GM19468 (cell line): ENCODE data around the gene ATCAY.
"Not testable (repeated sequence)": the region's sequence is repeated elsewhere in the genome, so short reads cannot be mapped to it uniquely, and the experiment has no call there.

Source experiments
- ATAC-seq: cut with Tn5 transposase; IDR thresholded peaks from one replicate; pipeline ENCODE4 v1.9.1; 2021; ENCODE audit warnings: mild to moderate bottlenecking, moderate library complexity, moderate number of reproducible peaks; ENCODE audit not compliant: unreplicated experiment; ENCODE audit errors: extremely low read depth

ATCAY gene

DNA sequence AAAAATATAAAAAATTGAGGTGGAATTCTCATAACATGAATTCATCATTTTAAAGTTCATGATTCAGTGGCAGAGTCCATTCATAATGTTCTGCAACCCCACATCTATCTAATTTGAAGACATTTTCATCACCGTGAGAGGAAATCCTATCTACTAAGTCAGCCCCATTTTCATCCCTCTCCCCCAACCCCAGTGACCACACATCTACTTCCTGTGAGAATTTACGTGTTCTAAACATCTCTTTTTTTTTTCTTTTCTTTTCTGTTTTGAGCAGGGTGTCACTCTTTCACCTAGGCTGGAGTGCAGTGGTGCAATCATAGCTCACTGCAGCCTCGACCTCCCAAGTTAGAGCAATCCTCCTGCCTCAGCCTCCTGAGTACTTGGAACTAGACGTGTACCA lies 17.5 kb downstream of the ATCAY start:
- ATAC-seq = no peak

DNA sequence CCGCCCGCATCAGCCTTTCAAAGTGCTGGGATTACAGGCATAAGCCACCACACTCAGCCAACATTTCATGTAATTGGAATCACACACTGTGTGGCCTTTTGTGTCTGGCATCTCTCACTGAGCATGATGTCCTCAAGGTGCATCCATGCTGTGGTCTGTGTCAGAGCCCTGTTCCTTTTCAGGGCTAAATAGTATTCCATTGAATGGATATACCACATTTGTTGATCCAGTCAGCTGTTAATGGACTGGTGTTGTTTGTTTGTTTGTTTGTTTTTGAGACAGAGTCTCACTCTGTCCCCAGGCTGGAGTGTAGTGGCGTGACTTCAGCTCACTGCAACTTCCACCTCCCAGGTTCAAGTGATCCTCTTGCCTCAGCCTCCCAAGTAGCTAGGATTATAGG lies 17.9 kb downstream of the ATCAY start:
- no peak for ATAC-seq

DNA sequence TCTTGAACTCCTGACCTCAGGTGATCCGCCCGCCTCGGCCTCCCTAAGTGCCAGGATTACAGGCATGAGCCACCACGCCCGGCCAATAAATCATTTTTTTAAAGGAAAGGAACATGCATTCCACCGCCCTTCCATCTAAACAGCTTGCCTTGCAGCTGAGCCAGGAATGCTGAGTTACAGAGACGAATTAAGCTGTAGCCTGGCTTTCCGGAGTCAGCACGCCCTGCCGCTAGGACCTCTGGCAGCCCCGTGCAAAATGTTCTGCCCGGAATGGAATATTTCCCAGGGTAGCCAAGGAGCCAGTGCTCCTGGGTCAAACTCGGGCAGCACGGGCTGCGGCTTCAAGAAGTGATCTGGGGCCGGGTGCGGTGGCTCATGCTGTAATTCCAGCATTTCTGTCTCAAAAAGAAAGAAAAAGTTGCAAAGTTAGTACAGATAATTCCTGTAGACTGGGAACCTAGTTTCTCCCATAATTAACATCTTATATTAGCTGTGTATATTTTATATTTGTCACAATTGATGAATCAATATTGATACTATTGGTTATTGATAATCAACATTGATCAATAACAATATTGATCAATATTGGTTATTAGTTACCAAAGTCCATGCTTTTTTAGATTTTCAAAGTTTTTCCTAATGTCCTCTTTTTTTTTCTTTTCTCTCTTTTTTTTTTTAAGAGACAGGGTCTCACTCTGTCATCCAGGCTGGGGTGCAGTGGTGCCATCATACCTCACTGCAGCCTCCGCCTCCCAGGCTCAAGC lies 19.2 kb downstream of the ATCAY start:
- no peak for ATAC-seq

DNA sequence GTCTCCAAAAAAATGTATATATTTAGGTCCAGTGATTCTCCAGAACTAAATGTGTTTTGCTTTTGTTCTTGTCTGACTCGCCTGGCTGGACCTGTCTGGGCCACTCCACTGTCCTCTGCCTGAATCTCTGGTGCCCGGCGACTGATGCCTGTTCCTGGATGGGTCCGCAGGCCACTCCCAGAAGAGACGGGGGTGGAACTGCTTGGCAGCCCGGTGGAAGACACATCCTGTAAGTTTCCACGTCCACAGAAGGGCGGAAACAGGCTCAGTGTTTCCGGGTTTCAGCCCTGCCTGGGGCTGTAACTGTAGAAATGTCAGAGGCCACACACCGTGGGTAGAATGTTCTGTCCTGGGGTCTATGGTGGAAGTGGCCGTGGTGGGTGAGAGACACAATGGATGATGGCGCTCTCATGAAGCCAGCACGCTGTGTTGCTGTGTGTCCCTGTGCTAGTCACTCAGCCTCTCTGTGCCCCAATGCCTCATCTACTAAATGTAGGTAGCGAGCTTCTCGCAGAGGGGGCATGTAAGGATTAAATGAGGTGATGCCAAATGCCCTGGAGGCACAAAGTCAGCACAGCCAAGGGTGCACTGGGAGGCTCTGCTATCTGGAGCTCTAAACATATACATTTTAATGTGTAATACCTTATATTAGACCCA lies 22.0 kb downstream of the ATCAY start:
- ATAC-seq = no peak

DNA sequence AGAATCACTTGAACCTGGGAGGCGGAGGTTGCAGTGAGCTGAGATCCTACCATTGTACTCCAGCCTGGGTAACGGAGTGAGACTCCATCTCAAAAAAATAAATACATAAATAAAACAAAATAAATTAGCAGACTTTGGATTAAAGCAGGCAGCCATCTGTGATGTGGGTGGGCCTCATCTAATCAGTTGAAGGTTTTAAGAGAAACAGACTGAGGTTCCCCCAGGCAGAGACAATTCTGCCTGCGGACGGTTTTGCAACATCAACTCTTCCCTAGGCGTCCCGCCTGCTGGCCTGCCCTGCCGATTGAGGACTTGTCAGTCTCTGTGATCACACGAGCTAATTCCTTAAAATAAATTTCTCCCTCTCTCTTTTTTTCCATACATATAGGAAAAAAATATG lies 23.7 kb downstream of the ATCAY start:
- no peak for ATAC-seq

DNA sequence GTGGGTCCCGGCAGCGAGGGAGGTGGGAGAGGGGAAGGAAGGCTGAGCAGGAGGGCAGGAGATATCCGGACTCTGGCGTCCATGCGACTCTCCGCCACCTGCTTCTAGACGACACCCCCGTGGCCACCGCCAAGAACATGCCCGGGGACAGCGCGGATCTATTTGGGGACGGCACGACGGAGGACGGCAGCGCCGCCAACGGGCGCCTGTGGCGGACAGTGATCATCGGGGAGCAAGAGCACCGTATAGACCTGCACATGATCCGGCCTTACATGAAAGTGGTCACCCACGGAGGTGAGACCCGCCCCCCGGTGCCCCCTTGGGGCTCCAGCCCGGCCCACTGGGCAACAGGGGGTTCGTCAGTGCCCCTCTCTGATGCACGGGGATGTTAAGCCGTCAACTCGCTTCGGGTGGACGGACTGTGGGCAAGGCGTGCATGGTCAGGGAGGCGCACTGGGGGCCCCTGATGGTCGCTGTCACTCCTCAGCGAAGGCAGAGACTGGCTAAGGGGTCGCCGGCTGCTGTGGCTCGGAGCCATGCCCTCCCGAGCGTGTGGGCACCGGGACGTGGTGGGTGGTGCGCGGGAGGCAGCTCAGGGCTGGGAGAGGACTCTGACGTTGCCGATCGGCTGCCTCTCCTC lies 27.3 kb downstream of the ATCAY start:
- ATAC-seq = no peak

DNA sequence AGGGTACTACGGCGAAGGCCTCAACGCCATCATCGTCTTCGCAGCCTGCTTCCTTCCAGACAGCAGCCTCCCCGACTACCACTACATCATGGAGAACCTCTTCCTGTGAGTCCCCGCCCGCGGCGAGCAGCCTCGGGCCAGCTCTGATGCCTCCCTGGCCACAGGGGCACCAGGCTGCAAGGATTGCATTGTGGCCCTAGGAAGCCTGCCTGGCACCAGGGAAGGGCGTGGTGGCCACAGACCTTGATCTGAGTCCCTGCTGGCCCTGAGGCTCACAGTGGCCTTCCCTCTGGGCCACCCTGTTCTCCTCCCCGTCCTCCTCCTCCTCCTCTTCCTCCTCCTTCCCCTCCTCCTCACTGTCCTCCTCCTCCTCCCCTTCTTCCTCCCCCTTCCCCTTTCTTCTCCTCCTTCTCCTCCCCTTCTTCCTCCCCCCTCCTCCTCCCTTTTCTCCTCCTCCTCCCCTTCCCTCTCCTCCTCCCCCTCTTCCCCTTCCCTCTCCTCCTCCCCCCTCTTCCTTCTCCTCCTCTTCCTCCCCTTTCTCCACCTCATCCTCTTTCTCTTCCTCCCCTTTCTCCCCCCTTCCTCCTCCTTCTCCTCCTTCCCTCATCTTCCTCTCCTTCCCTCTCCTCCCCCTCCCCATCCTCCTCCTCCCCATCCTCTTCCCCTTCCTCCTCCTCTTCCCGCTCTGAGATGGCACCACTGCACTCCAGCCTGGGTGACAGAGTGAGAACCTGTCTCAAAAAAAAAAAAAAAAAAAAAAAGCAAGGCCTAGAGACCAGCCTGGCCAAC lies 28.0 kb downstream of the ATCAY start:
- ATAC-seq = no peak

DNA sequence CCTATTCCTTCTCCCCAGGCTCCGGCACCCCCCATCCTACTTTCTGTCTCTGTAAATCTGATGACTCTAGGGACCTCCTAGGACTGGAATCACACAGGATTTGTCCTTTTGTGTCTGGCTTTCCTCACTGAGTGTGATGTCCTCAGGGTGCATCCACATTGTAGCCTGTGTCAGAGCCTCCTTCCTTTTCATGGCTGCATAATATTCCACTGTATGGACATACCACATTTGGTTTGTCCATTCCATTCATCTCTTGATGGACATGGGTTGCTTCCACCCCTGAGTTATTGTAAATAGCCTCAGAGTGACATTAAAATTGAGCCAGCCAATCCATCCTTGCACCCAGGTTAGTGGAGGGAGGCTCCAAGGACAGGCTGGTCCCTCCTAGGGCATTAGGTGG lies 29.6 kb downstream of the ATCAY start:
- ATAC-seq = no peak

DNA sequence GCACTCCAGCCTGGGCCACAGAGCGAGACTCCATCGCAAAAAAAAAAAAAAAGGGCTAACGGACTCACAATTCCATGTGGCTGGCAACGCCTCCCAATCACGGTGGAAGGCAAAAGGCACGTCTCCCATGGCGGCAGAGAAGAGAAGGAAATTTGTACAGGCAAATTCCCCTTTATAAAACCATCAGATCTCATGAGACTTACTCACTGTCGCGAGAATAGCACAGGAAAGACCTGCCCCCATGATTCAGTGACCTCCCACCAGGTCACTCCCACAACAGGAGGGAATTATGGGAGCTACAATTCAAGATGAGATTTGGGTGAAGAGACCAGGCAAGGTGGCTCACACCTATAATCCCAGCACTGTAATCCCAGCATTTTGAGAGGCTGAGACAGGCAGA lies 33.7 kb downstream of the ATCAY start:
- no peak for ATAC-seq

DNA sequence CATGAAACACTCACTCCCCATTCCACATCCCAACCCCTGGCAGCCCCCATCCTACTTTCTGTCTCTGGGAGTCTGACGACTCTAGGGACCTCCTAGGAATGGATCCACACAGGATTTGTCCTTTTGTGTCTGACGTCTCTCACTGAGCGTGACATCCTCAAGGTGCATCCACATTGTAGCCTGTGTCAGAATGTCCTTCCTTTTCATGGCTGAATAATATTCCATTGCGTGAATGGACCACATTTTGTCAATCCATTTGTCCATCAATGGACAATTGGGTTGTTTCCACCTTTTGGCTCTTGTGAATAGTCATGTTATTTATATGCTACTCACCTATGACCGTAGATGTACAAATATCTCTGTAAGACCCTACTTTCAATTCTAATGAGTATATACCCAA lies 35.5 kb downstream of the ATCAY start:
- no peak for ATAC-seq

DNA sequence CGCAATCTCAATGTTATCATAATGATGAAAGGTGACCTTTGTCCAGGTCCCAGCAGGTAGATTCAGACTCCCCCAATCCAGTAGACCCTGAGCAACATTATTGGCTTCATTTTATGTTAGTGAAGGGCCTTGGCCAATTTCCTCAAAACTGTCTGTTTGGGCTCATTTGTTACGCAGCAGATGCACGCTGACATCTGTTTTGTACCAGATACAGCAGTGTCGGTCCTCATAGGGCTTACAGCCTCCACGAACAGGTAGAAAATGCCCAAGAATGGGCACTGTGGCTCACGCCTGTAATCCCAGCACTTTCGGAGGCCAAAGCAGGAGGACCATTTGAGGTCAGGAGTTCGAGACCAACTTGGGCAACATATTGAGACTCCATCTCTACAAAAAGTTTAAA lies 39.3 kb downstream of the ATCAY start:
- ATAC-seq = no peak

DNA sequence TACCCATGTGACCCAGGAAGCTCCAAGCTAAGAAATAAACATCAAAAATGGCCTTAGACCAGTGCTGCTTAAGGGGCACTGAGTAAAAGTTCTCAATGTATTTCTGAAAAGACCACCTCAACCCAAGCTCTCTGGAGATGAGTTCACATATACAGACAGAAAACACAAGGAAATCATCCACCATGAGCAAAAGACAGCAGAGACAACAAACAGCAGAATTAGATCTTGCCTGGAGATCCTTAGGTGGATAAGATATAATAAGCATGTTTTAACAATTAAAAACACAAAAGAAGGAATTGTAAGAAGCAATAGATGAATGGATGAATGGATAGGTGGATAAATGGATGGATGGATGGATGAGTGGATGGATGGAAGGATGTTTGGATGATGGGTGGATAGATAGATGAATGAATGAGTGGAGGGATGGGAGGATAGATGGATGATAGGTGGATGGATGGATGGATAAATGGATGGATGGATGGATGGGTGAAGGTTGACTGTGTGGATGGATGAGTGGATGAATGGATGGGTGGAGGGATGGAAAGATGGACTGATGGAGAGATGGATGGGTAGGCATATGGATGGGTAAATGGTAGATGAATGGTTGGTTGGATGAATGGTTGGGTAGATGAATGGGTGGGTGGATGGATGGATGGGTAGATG lies 42.7 kb downstream of the ATCAY start:
- no peak for ATAC-seq

DNA sequence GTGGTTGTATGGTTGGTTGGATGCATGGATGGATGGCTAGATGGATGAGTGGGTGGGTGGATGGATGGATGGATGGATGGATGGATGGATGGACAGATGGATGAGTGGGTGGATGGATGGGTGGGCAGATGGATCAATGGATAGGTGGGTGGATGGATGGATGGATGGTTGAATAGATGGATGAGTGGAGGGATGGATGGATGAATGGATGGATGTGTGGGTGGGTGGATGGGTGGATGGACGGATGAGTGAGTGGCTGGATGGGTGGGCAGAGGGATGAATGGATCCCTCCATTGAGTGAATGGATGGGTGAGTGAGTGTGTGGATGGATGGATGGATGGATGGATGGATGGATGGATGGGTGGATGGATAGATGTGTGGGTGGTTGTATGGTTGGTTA lies 43.4 kb downstream of the ATCAY start:
- ATAC-seq = no peak

DNA sequence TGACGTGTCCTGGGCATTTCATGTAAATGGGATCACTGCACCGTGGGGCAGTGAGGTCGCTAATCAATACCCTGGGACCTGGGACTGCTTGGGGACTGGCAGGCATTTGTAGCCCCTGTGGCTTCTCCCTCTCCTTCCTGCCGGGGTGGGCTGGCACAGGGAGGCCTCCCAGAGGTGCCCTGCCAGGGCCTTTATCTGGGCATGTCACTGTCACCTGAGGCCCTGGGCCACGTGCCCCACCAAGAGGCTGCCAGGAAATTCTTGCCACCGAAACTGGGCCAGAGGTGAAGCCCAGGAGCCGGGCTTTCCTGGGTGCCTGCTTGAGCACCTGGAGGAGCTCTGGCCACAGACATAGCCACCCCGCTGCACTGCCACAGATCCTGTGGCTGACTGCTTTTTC lies 50.6 kb downstream of the ATCAY start:
- no peak for ATAC-seq

DNA sequence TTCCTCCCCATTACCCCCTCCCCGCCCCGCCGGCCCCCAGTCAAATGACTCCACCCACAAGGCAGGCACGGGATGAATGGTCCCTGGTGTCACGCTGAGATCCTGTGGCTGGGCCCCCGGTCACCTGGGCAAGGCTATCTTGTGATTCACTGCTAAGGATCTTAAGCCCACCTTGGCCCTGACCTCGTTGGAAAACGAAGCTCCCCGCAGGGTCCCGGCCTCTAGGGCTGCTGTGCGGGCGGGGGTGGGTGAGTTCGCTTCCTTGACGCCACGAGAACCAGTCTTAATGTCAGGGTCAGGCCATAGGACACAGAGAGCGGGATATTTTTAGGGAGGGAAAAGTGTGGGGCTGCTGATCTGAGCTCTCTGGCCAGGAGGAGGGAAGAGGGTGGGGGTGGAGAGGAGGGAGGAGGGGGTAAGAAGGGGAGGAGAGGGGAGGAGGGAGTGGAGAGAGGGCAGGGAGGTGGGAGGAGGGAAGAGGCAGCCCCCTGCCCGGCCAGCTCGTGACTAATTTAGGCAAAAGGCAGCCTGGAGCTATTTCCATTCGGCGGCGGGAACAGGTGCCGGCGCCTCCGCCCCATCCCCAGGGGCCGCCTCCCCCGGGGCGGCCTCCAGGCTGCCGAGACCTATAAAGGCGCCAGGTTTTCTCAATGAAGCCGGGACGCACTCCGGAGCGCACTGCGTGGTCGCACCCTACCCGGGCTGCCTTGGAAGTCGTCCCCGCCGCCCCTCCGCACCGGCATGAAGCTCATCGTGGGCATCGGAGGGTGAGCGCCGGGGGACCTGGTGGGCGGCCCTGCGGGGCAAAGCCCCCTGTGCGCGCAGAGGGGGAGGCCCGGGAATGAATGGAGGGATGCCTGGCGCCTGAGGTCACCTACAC lies 52.7 kb downstream of the ATCAY start, which contains the start of gene NMRK2:
Gene NMRK2, plus strand, starts transcription at position 139 of the 880 bp plus-strand sequence. Its CDS starts 603 bp downstream, at position 742.
- ATAC-seq = no peak

DNA sequence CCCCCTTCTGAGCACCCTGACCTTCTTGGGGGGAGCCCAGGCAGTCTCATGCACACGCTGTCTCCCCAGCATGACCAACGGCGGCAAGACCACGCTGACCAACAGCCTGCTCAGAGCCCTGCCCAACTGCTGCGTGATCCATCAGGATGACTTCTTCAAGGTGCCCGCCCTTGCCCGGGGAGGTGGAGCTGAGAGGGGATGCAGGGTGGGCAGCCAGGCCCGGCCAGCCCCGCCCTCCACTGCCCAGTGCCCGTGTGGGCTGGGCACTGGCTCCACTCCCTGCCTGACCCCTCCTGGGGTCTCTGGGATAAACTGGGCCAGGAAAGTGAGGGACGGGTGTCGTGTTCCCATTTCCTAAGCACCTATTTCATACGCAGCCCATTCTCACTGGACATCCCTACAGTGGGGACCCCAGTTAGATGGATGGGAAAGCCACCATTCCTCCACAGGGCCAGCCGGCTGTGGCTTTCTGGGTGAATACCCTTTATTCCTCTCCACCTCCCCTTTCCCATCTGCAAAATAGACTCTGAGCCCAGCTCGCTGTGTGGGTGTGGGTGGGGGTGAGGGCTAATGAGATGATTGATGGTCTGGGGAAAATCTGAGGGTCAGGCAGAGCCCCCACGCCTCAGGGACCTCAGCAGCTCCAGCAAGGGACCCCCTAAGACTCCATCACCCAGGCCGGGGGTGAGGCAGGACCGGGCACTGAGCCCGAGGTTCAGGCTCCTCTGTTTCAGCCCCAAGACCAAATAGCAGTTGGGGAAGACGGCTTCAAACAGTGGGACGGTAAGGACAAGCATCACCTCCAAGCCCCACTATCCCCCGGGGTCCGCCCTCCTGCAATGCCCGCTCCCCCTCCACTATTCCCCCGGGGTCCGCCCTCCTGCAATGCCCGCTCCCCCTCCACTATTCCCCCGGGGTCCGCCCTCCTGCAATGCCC lies 56.3 kb downstream of the ATCAY start:
- ATAC-seq = no peak

DNA sequence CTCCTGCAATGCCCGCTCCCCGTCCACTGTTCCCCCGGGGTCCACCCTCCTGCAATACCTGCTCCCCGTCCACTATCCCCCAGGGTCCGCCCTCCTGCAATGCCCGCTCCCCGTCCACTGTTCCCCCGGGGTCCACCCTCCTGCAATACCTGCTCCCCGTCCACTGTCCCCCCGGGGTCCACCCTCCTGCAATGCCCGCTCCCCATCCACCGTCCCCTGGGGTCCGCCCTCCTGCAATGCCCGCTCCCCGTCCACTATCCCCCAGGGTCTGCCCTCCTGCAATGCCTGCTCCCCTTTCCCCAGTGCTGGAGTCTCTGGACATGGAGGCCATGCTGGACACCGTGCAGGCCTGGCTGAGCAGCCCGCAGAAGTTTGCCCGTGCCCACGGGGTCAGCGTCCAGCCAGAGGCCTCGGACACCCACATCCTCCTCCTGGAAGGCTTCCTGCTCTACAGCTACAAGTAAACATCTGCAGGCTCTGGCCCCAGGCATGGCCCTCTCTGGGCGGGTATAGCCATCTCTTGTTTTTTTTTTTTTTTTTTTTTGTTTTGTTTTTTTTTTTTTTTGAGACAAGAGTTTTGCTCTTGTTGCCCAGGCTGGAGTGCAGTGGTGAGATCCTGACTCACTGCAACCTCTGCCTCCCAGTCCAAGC lies 57.9 kb downstream of the ATCAY start:
- not testable (repeated sequence) for ATAC-seq
